PC-9 (cell line): Measurements from ENCODE around the gene ALG1. TPM values are rescaled to one million over a fixed set of nuclear protein-coding genes. Genes with fewer than 3 reads are reported as not detected.

Source experiments
- BruUV-seq: library from RNA; stranded (reverse); fragments of 400-500 nt; replicated peaks from 2 replicates; lab custom pipeline; 2021; lab: Mats Ljungman, UMichigan
- CTCF ChIA-PET: fragments of 300-600 bp; sonication (Branson Sonifier 250); formaldehyde crosslinking; loops from one replicate; lab custom pipeline; 2022; ENCODE audit warnings: antibody characterized with exemption; lab: Charles Lee
- POLR2A ChIA-PET: fragments of 300-600 bp; sonication (Branson Sonifier 250); formaldehyde crosslinking; loops from one replicate; lab custom pipeline; 2022; ENCODE audit warnings: antibody characterized with exemption; ENCODE audit not compliant: unreplicated experiment; lab: Charles Lee
- DNase-seq, 2 experiments: peaks; one replicate each; pipeline versions ENCODE4 v3.0.0 to v3.0.0-alpha.2; 2015 to 2022; ENCODE audit warnings: mixed read lengths in 1 of 2
- H2AFZ ChIP-seq: fragments of 200-600 bp; sonication (generic); 2 replicates; pipeline ENCODE4 v1.8.1; 2017; ENCODE audit warnings: antibody characterized with exemption
- H3F3A ChIP-seq: fragments of 200-600 bp; sonication (generic); 2 replicates; pipeline ENCODE4 v1.8.1; 2017; ENCODE audit warnings: antibody characterized with exemption, mild to moderate bottlenecking, low read depth; ENCODE audit not compliant: insufficient read depth
- H3K27ac ChIP-seq: fragments of 200-600 bp; sonication (generic); 2 replicates; pipeline ENCODE4 v1.6.1; 2016; ENCODE audit warnings: mixed run types
- H3K27me3 ChIP-seq: fragments of 200-600 bp; sonication (generic); 2 replicates; pipeline ENCODE4 v1.6.1; 2016; ENCODE audit warnings: low read depth, mixed run types; ENCODE audit not compliant: insufficient read depth
- H3K36me3 ChIP-seq: fragments of 200-600 bp; sonication (generic); 2 replicates; pipeline ENCODE4 v1.6.1; 2016; ENCODE audit warnings: low read depth, mixed run types
- H3K4me1 ChIP-seq: fragments of 200-600 bp; sonication (generic); replicated peaks from 2 replicates; pipeline ENCODE4 v1.6.1; 2016; ENCODE audit warnings: mixed run types; ENCODE audit not compliant: insufficient read depth
- H3K4me2 ChIP-seq: fragments of 200-600 bp; sonication (generic); 2 replicates; pipeline ENCODE4 v1.6.1; 2017; ENCODE audit warnings: mixed run types
- H3K4me3 ChIP-seq: fragments of 200-600 bp; sonication (generic); 2 replicates; pipeline ENCODE4 v1.6.1; 2016; ENCODE audit warnings: mixed run types
- H3K79me2 ChIP-seq: fragments of 200-600 bp; sonication (generic); 2 replicates; pipeline ENCODE4 v1.6.1; 2017; ENCODE audit warnings: low read depth, mixed run types
- H3K9me2 ChIP-seq: fragments of 200-600 bp; sonication (generic); 2 replicates; pipeline ENCODE4 v1.8.1; 2017; ENCODE audit warnings: mild to moderate bottlenecking; ENCODE audit not compliant: insufficient read depth
- H3K9me3 ChIP-seq: fragments of 200-600 bp; sonication (generic); 2 replicates; pipeline ENCODE4 v1.8.1; 2016; ENCODE audit warnings: low read depth; ENCODE audit not compliant: insufficient read depth
- H4K20me1 ChIP-seq: fragments of 200-600 bp; sonication (generic); 2 replicates; pipeline ENCODE4 v1.8.1; 2017; ENCODE audit not compliant: insufficient read depth
- EZH2 ChIP-seq: fragments of 200-600 bp; sonication (generic); IDR thresholded peaks from 2 replicates; pipeline ENCODE4 v1.8.0; 2017; ENCODE audit warnings: antibody characterized with exemption, low read depth
- intact Hi-C: fragments of 100-400 bp; cut with micrococcal nuclease; formaldehyde crosslinking; loops from one replicate; pipeline ENCODE4 v1.10.0; 2022; ENCODE audit not compliant: unreplicated experiment
- total RNA-seq: library from RNA; stranded (reverse); gene quantifications from 2 replicates; pipeline ENCODE4 v1.2.3, GENCODE V29; 2021
- TF ChIP-seq, protein P1 (sequence below): fragments of 200-600 bp; sonication (generic); conservative IDR thresholded peaks from 2 replicates; pipeline ENCODE4 v1.6.1; 2017; ENCODE audit warnings: mixed run types, antibody characterized with exemption, mild to moderate bottlenecking, moderate library complexity

The ALG1 gene
- total RNA-seq, 1 experiment from 2014 or later, result 37.3 TPM

- Histone ChIP-seq H2AFZ (no peak overlapping the region), H3K4me2 (no peak overlapping the region), H3K27ac (no peak overlapping the region), H3K27me3 (no peaks in the 10 kb centered on the region), H3K4me1 (no peaks in the 10 kb centered on the region), H3K4me3 (no peak overlapping the region), H3K9me2 (no peaks in the 10 kb centered on the region), H3K9me3 (no peaks in the 10 kb centered on the region), H3F3A (no peaks in the 10 kb centered on the region), H4K20me1 (no peaks in the 10 kb centered on the region), H3K36me3 (no peaks in the 10 kb centered on the region), H3K79me2 (no peaks in the 10 kb centered on the region)
- intact Hi-C loops, result loop anchor here (2.0 kb wide), 1 partner anchor 514 kb away; no protein-coding TSS in a partner anchor
- POLR2A ChIA-PET, result no interaction called here
- BruUV-seq, result no TSS peak
- no peak for TF ChIP-seq EZH2
- TF ChIP-seq, protein P1, sequence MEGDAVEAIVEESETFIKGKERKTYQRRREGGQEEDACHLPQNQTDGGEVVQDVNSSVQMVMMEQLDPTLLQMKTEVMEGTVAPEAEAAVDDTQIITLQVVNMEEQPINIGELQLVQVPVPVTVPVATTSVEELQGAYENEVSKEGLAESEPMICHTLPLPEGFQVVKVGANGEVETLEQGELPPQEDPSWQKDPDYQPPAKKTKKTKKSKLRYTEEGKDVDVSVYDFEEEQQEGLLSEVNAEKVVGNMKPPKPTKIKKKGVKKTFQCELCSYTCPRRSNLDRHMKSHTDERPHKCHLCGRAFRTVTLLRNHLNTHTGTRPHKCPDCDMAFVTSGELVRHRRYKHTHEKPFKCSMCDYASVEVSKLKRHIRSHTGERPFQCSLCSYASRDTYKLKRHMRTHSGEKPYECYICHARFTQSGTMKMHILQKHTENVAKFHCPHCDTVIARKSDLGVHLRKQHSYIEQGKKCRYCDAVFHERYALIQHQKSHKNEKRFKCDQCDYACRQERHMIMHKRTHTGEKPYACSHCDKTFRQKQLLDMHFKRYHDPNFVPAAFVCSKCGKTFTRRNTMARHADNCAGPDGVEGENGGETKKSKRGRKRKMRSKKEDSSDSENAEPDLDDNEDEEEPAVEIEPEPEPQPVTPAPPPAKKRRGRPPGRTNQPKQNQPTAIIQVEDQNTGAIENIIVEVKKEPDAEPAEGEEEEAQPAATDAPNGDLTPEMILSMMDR, result no peak
- CTCF ChIA-PET, result no interaction called here
- DNase-seq, result no peak
Observed at GRCh38 chr16:5025171-5025632, 46.4 kb upstream of the ALG1 start.

GRCh38 chr16:5026664-5027063, 45.0 kb upstream of the ALG1 start:
- no peaks in the 10 kb centered on the region for H3K36me3 ChIP-seq
- no peaks in the 10 kb centered on the region for H3K79me2 ChIP-seq
- intact Hi-C loops, result no loop called here
- no peaks in the 10 kb centered on the region for H3K9me3 ChIP-seq
- no peak overlapping the region for H3K27ac ChIP-seq
- ChIA-PET CTCF (interaction anchor here (0.6 kb wide), 1 partner anchor 143 kb away, joined by 3 read pairs; no protein-coding TSS in a partner anchor), POLR2A (no interaction called here)
- BruUV-seq, result no TSS peak
- H4K20me1 ChIP-seq, result no peaks in the 10 kb centered on the region
- no peaks in the 10 kb centered on the region for H3K9me2 ChIP-seq
- H3K27me3 ChIP-seq, result no peaks in the 10 kb centered on the region
- no peak overlapping the region for H3K4me2 ChIP-seq
- no peaks in the 10 kb centered on the region for H3F3A ChIP-seq
- TF ChIP-seq, protein P1, result no peak
- TF ChIP-seq EZH2, result no peak
- H3K4me3 ChIP-seq, result no peak overlapping the region
- no peaks in the 10 kb centered on the region for H3K4me1 ChIP-seq
- no peak for DNase-seq
- no peak overlapping the region for H2AFZ ChIP-seq

GRCh38 chr16:5027086-5027485, 44.6 kb upstream of the ALG1 start:
- no peaks in the 10 kb centered on the region for H3K9me3 ChIP-seq
- CTCF ChIA-PET, result interaction anchor here (0.6 kb wide), 2 partner anchors 143 to 546 kb away, joined by 3 read pairs; no protein-coding TSS in a partner anchor
- no peak overlapping the region for H3K4me3 ChIP-seq
- DNase-seq, result no peak
- no TSS peak for BruUV-seq
- no peak overlapping the region for H3K4me2 ChIP-seq
- POLR2A ChIA-PET, result no interaction called here
- intact Hi-C loops, result no loop called here
- H3K27ac ChIP-seq, result no peak overlapping the region
- H2AFZ ChIP-seq, result no peak overlapping the region
- H3K27me3 ChIP-seq, result no peaks in the 10 kb centered on the region
- TF ChIP-seq, protein P1, result no peak
- no peak for TF ChIP-seq EZH2
- H3K4me1 ChIP-seq, result no peaks in the 10 kb centered on the region
- H4K20me1 ChIP-seq, result no peaks in the 10 kb centered on the region
- H3F3A ChIP-seq, result no peaks in the 10 kb centered on the region
- H3K79me2 ChIP-seq, result no peaks in the 10 kb centered on the region
- H3K36me3 ChIP-seq, result no peaks in the 10 kb centered on the region
- H3K9me2 ChIP-seq, result no peaks in the 10 kb centered on the region
